AG09309 (cell line): ENCODE data around the gene NAA20.
"Not testable (repeated sequence)": the region's sequence is repeated elsewhere in the genome, so short reads cannot be mapped to it uniquely, and the experiment has no call there.

ENCODE experiments used
- DNase-seq: peaks from one replicate; pipeline ENCODE4 v3.0.0-alpha.2; 2010; ENCODE audit warnings: low read depth
- H3K4me3 ChIP-seq: 2 replicates; pipeline ENCODE4 v1.5.1; 2011; ENCODE audit warnings: mild to moderate bottlenecking, low read depth, low read length, moderate library complexity; ENCODE audit not compliant: control insufficient read depth
- CTCF ChIP-seq: IDR thresholded peaks from 2 replicates; pipeline ENCODE4 v1.5.1; 2011; ENCODE audit warnings: mild to moderate bottlenecking, low read depth, low read length, inconsistent platforms; ENCODE audit not compliant: insufficient read depth, control insufficient read depth; ENCODE audit errors: missing control alignments

The NAA20 gene

GRCh38 chr20:20003031-20003954 lies 13.9 kb upstream of the NAA20 start:
- H3K4me3 ChIP-seq = no peak overlapping the region
- DNase-seq = no peak
- TF ChIP-seq CTCF = no peak

GRCh38 chr20:20003955-20004322 lies 13.2 kb upstream of the NAA20 start:
- DNase-seq, H3K4me3 ChIP-seq: not testable (repeated sequence)

DNA sequence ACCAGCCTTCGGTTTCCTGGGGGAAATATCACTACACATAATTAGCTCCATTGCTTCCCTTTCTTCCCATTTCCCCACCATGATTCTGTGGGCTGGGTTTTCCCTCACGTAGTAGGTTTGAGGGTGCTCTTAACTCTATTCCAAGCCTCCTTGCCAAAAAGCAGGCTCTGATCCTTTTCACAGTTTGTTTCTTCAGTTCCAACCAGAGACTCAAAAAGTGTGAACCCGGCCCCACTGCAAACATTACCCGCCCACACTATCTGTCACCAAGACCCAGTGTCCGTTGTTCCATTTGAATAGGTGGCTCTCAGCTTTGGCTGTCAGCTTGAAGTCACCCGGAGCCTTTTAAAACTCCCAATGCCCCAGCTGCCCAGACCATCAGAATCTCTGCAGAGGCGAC lies 11.8 kb upstream of the NAA20 start:
- H3K4me3 ChIP-seq = no peak overlapping the region
- DNase-seq = no peak
- no peak for TF ChIP-seq CTCF

DNA sequence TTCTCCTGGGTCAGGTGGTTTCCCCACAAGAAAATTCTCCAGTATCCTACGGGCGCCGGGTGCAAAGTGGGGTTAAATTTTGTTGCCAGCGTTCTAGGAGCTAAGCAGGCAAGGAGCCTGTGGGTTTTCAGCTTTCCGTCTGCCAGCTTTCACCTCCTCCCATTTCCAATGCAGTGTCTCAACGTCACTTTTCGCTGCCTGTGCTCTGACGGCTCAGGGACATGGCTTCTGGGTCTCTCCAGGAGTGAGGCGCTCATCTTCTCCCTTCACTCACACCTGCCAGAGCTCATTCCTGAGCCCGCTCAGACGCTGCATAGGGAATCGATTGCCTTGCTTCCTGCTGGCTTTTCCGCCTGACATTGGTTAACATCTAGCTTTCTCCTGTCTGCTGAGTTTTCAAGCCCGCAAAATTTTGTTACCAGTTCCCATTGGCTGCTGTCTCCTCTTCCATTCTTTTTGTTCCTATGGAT lies 7.3 kb upstream of the NAA20 start:
- H3K4me3 ChIP-seq = no peak overlapping the region
- no peak for TF ChIP-seq CTCF
- no peak for DNase-seq

DNA sequence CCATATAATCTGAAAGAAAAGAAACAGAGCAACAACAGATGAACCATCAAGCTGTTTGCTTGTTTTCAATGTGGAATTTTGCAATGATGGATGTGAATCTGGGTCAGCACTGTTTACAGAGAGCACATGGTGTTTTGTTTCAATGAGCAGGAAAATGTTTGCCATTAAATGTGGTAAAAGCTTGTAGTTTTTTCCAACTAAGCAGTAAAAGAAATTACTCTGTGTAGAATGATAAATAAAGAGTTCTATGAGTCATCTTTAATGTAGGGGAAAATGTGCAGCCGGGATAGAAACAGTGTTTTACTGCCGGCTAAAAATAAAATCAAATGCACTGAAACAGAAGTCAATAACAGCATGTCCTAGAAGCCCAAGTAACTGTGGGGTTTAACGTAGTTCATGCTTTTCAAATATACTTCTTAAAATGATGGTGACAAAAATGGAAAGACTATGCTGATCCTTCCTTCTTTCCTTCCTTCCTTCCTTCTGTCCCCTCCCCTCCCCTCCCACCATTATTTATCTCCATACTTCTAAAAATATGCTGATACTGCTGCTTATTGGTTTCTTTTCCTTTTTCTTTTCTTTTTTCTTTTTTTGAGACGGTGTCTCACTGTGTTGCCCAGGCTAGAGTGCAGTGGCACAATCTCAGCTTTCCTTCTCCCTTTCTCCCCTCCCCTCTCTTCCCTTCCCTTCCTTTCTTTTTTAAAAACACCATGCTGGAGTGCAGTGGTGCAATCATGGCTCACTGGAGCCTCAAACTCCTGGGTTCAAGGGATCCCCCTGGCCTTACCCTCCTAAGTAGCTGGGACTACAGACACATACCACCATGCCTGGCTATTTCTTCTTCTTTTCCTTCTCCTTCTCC lies 6.3 kb upstream of the NAA20 start:
- DNase-seq = peak; percentile 42
- H3K4me3 ChIP-seq = no peak overlapping the region
- TF ChIP-seq CTCF = no peak

DNA sequence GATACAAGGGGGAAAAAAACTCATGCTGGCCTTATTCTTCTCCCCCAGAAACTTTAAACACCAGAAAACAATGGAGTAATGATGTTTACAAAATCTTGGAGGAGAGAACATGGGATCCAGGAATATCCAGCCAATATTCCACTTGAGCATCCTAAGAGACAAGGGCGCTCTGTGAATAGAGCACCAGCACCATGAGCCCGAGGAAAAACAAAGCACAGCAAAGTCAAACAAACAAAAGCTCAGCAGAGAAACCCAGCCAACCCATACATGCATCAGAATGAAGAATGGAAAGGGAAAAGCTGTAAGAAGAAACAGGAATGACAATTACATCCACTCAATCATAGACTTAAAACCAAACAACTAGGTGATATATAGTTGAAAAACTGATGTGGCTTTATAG lies 4.6 kb upstream of the NAA20 start:
- no peak for DNase-seq
- no peak for TF ChIP-seq CTCF
- no peak overlapping the region for H3K4me3 ChIP-seq

- no peak for DNase-seq
- TF ChIP-seq CTCF = no peak
- H3K4me3 ChIP-seq = no peak overlapping the region
These were observed 2.5 kb upstream of the NAA20 start for GRCh38 chr20:20014659-20015058.
